HK-2 (cell line): ENCODE measurements around the gene CLDN17.

Experiments used
- DNase-seq: peaks from one replicate; pipeline ENCODE4 v3.0.0-alpha.2; 2018; ENCODE audit not compliant: unreplicated experiment

Gene CLDN17

GRCh38 chr21:30166705-30167104 is at the start of gene CLDN17:
Gene CLDN17, minus strand, starts transcription at chr21:30166805. Its CDS starts 188 bp downstream, at chr21:30166617.
- no peak for DNase-seq

GRCh38 chr21:30216041-30216723 is 49.6 kb upstream of the CLDN17 start, which contains the start of gene CLDN8:
Gene CLDN8, minus strand, starts transcription at chr21:30216097. Its CDS starts 172 bp downstream, at chr21:30215925.
- DNase-seq: no peak

- DNase-seq: no peak
These were observed 44.5 kb upstream of the CLDN17 start for GRCh38 chr21:30211071-30211470.

- DNase-seq: no peak
These were observed 43.0 kb upstream of the CLDN17 start for GRCh38 chr21:30209601-30210000.

- no peak for DNase-seq
These were observed 40.6 kb upstream of the CLDN17 start for GRCh38 chr21:30207252-30207579.

- no peak for DNase-seq
These were observed 40.1 kb upstream of the CLDN17 start for GRCh38 chr21:30206551-30207251.

- DNase-seq: no peak
These were observed 33.4 kb upstream of the CLDN17 start for GRCh38 chr21:30200000-30200399.

- DNase-seq: no peak
These were observed 28.2 kb upstream of the CLDN17 start for GRCh38 chr21:30194701-30195299.

- no peak for DNase-seq
These were observed 26.6 kb upstream of the CLDN17 start for GRCh38 chr21:30193201-30193600.

GRCh38 chr21:30190554-30190953 is 23.9 kb upstream of the CLDN17 start:
- DNase-seq: no peak

- no peak for DNase-seq
These were observed 23.2 kb upstream of the CLDN17 start for GRCh38 chr21:30189773-30190172.

- no peak for DNase-seq
These were observed 19.6 kb upstream of the CLDN17 start for GRCh38 chr21:30186242-30186641.

GRCh38 chr21:30168086-30168485 is 1.5 kb upstream of the CLDN17 start:
- no peak for DNase-seq

- DNase-seq: no peak
These were observed 434 bp downstream of the CLDN17 start for GRCh38 chr21:30166171-30166570.

GRCh38 chr21:30164796-30165195 is 1.8 kb downstream of the CLDN17 start:
- DNase-seq: no peak

GRCh38 chr21:30153697-30154340 is 12.8 kb downstream of the CLDN17 start:
- DNase-seq: no peak

GRCh38 chr21:30152792-30153191 is 13.8 kb downstream of the CLDN17 start:
- DNase-seq: no peak

- DNase-seq: no peak
These were observed 17.7 kb downstream of the CLDN17 start for GRCh38 chr21:30148906-30149305.

GRCh38 chr21:30146558-30147282 is 19.9 kb downstream of the CLDN17 start:
- DNase-seq: no peak

- no peak for DNase-seq
These were observed 28.1 kb downstream of the CLDN17 start for GRCh38 chr21:30138483-30138882.

GRCh38 chr21:30129246-30129645 is 37.4 kb downstream of the CLDN17 start:
- no peak for DNase-seq

- DNase-seq: no peak
These were observed 40.0 kb downstream of the CLDN17 start for GRCh38 chr21:30126576-30126975.
